ENCODE data around the gene SFRP2.

Gene SFRP2, protein sequence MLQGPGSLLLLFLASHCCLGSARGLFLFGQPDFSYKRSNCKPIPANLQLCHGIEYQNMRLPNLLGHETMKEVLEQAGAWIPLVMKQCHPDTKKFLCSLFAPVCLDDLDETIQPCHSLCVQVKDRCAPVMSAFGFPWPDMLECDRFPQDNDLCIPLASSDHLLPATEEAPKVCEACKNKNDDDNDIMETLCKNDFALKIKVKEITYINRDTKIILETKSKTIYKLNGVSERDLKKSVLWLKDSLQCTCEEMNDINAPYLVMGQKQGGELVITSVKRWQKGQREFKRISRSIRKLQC

GRCh38 chr4:153788413-153789276 lies at the start of gene SFRP2:
Gene SFRP2 (minus strand): TSS chr4:153789083. CDS start chr4:153788835, 248 bp downstream.
- peak within 1 kb of the TSS; percentile 35 for H3K4me3 ChIP-seq (ENCODE audit: low read length)
- TF ChIP-seq, protein P1, sequence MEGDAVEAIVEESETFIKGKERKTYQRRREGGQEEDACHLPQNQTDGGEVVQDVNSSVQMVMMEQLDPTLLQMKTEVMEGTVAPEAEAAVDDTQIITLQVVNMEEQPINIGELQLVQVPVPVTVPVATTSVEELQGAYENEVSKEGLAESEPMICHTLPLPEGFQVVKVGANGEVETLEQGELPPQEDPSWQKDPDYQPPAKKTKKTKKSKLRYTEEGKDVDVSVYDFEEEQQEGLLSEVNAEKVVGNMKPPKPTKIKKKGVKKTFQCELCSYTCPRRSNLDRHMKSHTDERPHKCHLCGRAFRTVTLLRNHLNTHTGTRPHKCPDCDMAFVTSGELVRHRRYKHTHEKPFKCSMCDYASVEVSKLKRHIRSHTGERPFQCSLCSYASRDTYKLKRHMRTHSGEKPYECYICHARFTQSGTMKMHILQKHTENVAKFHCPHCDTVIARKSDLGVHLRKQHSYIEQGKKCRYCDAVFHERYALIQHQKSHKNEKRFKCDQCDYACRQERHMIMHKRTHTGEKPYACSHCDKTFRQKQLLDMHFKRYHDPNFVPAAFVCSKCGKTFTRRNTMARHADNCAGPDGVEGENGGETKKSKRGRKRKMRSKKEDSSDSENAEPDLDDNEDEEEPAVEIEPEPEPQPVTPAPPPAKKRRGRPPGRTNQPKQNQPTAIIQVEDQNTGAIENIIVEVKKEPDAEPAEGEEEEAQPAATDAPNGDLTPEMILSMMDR (conservative IDR thresholded peaks at IDR 0.05; ENCODE audit: low read length), result no peak
- no peak for DNase-seq (ENCODE audit: low read depth)

DNA sequence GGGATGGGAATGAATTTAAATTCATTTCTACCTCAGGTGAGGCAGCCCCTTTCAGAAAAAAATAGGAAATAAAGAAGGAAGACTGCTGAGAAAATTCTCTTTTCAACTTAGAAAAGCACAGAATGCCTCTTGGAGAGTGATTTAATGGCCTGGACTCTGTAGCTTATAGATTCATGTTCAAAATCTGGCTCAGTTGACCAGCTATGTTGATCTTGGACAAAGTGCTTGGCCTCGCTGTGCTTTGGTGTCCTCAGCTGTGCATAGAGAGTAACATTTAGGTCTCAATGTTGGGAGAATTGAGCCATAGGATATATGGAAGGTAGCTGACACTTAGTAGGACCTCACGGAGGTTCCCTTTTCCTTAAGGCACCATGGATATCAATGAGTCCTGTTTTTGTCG lies 49.7 kb upstream of the SFRP2 start:
- TF ChIP-seq, protein P1 (conservative IDR thresholded peaks at IDR 0.05; ENCODE audit: low read length), result no peak
- DNase-seq (ENCODE audit: low read depth), result no peak
- H3K4me3 ChIP-seq (ENCODE audit: low read length), result no peak overlapping the region

DNA sequence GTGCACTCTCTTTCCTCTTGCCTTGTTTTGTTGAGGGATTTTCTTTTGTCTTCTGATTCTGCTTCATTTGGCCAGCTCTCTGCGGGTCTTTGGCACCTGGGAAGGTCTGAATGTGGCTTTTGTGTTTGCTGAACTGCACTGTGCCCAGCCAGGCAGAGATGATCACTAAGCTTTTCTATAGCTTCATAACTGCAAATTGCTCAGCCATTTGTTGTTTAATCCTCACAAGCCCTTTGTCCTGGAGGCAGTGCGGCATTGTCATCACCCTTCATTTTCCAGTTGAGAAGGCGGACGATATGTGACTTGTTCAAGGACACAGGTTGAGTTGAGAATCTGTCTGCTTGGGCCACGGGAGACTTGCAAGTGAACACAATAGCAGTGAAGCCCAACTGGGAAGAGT lies 46.0 kb upstream of the SFRP2 start:
- H3K4me3 ChIP-seq (ENCODE audit: low read length), result no peak overlapping the region
- TF ChIP-seq, protein P1 (conservative IDR thresholded peaks at IDR 0.05; ENCODE audit: low read length), result no peak
- no peak for DNase-seq (ENCODE audit: low read depth)

DNA sequence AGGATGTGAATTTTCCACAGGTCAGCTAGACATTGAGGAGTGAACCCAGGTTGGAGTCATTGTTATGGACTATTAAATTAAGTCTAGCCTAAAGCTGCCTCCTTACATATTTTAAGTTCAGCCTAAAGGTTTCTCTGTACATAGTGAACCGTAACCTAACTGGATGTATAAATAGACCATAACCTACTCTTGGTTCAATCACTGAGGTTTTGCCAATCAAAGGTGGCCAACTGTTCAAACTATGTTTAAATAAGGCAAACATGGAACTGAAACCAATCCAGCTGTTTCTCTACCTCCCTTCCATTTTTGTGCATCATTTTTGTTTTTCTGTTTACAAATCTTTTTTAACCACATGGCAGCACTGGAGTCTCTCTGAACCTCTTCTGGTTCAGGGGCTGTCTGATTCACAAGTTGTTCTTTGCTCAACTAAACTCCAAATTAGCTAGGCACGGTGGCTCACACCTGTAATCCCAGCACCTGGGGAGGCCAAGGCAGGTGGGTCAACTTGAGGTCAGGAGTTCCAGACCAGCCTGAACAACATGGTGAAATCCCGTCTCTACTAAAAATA lies 43.9 kb upstream of the SFRP2 start:
- no peak for DNase-seq (ENCODE audit: low read depth)
- H3K4me3 ChIP-seq (ENCODE audit: low read length), result no peak overlapping the region
- TF ChIP-seq, protein P1 (conservative IDR thresholded peaks at IDR 0.05; ENCODE audit: low read length), result no peak

DNA sequence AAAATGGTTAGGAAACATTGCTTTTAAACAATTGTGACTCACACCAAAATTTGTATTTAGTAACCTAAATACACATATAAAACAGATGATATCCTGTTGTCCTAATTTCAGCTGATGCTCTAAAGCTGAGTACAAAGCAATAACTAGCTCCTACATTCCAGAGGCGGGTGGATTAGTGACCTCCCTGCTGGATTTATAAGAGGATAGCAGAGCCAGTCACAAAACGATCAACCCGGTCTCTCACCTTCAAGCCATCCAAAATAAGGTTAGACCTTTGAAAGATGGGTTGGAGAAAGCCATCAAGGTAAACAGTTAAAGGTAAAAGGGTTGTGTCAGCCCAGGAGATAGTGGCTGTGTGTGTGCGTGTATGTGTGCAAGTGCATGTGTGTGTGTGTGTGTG lies 43.2 kb upstream of the SFRP2 start:
- no peak overlapping the region for H3K4me3 ChIP-seq (ENCODE audit: low read length)
- TF ChIP-seq, protein P1 (conservative IDR thresholded peaks at IDR 0.05; ENCODE audit: low read length), result no peak
- DNase-seq (ENCODE audit: low read depth), result no peak

- no peak overlapping the region for H3K4me3 ChIP-seq (ENCODE audit: low read length)
- no peak for DNase-seq (ENCODE audit: low read depth)
- TF ChIP-seq, protein P1 (conservative IDR thresholded peaks at IDR 0.05; ENCODE audit: low read length), result no peak
These were observed 42.4 kb upstream of the SFRP2 start for GRCh38 chr4:153831245-153831644.

Measured in AG10803 (cell line).